Thyroid gland (tissue), 4 donors: ENCODE measurements around the gene KDSR. TPM values are rescaled to one million over a fixed set of nuclear protein-coding genes. Genes with fewer than 3 reads are reported as not detected.

Experiments
- DNase-seq, 2 donors: peaks; one replicate each; pipeline ENCODE4 v3.0.0-alpha.2; 2019
- H3K27ac ChIP-seq, 3 donors: fragments of 200-600 bp; sonication (generic); 1 replicate in 2 of 3; 2 replicates in 1 of 3; pipeline ENCODE4 v1.5.1; 2016 to 2019; ENCODE audit warnings: mild to moderate bottlenecking in 1 of 3, moderate library complexity in 1 of 3
- H3K27me3 ChIP-seq: fragments of 200-600 bp; sonication (generic); one replicate; pipeline ENCODE4 v1.5.1; 2019
- H3K36me3 ChIP-seq, 2 donors: fragments of 200-600 bp; sonication (generic); one replicate each; pipeline ENCODE4 v1.5.1; 2016 to 2019
- H3K4me1 ChIP-seq, 2 donors: fragments of 200-600 bp; sonication (generic); one replicate each; pipeline ENCODE4 v1.5.1; 2017 to 2019
- H3K4me3 ChIP-seq, 3 donors: fragments of 200-600 bp; sonication (generic); replicated peaks in 1 of 3; 1 replicate in 2 of 3; 2 replicates in 1 of 3; pipeline ENCODE4 v1.5.1; 2016; ENCODE audit warnings: mild to moderate bottlenecking in 1 of 3
- H3K9me3 ChIP-seq: fragments of 200-600 bp; sonication (generic); one replicate; pipeline ENCODE4 v1.5.1; 2017
- CTCF ChIP-seq, 6 experiments: fragments of 200-600 bp in 3 of 6; fragments of 450-650 bp in 3 of 6; sonication (generic) in 3 of 6; IDR thresholded peaks; one replicate each; pipeline ENCODE4 v1.5.1; 2016 to 2019; ENCODE audit warnings: antibody characterized with exemption in 6 of 6, mild to moderate bottlenecking in 2 of 6, inconsistent platforms in 1 of 6, moderate library complexity in 1 of 6
- POLR2A ChIP-seq, 2 donors: fragments of 450-650 bp; IDR thresholded peaks; one replicate each; pipeline ENCODE4 v1.6.1; 2017; ENCODE audit warnings: antibody characterized with exemption in 2 of 2, mild to moderate bottlenecking in 2 of 2, moderate library complexity in 1 of 2
- whole genome bisulfite sequencing, 2 donors: methylation state at CpG; one replicate each; pipeline ENCODE4 v1.1.5; 2017; 5-methylcytosine and 5-hydroxymethylcytosine counted together
- intact Hi-C: fragments of 100-400 bp; cut with DNase I; formaldehyde crosslinking; loops from one replicate; pipeline ENCODE4 v1.15.1; 2023
- total RNA-seq, 4 donors: library from RNA; depleted of rRNA; stranded (reverse); fragments of >200 nt; gene quantifications; one replicate each; pipeline ENCODE4 v1.2.3, GENCODE V29; 2016

Gene KDSR
- total RNA-seq, 4 donors from 2014 or later: 30.7 to 85.7 (median 46.8) TPM

DNA sequence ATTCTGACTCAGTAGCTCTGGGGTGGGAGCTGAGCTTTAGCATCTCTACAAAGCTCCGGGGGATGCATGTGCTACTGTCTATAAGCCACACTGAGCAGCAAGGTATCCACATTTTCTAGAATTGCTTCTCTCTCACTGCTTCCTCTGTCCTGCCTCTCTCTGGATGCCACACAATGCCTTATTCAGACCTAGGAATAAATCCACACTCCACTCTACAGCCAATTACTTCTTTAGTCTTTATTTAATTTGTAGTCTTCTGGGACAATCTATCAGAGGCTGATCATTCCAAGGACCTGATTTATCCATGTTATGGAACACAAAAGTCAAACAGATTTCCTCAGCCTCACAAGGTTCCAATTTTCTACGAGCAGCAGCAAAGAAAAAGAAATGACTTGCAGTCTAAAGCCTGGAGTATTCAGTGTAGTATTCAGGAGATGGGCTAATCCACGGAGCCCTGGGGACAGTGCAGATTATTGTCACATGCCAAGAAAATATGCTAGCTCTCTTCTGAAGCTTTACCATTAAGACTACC, 51.8 kb downstream of the KDSR start:
- H3K27me3 ChIP-seq: no peaks in the 10 kb centered on the region
- intact Hi-C loops: loop anchor here (5.0 kb wide), 1 partner anchor 183 kb away; no protein-coding TSS in a partner anchor
- TF ChIP-seq POLR2A (IDR thresholded peaks at IDR 0.05): no peak
- TF ChIP-seq CTCF (IDR thresholded peaks at IDR 0.05): no peak
- peaks cover 28 to 29% of the 10 kb centered on the region in 2 donors for H3K4me1 ChIP-seq
- 39 to 56% methylated on average over 3 of the region's 3 CpGs for WGBS, 2 donors
- H3K4me3 ChIP-seq: peak overlapping the region in 1 of 3 donors; percentile 2
- no peaks in the 10 kb centered on the region for H3K36me3 ChIP-seq
- DNase-seq: no peak
- H3K9me3 ChIP-seq: no peaks in the 10 kb centered on the region
- peak overlapping the region; percentile 7 to 44 (median 38) for H3K27ac ChIP-seq

DNA sequence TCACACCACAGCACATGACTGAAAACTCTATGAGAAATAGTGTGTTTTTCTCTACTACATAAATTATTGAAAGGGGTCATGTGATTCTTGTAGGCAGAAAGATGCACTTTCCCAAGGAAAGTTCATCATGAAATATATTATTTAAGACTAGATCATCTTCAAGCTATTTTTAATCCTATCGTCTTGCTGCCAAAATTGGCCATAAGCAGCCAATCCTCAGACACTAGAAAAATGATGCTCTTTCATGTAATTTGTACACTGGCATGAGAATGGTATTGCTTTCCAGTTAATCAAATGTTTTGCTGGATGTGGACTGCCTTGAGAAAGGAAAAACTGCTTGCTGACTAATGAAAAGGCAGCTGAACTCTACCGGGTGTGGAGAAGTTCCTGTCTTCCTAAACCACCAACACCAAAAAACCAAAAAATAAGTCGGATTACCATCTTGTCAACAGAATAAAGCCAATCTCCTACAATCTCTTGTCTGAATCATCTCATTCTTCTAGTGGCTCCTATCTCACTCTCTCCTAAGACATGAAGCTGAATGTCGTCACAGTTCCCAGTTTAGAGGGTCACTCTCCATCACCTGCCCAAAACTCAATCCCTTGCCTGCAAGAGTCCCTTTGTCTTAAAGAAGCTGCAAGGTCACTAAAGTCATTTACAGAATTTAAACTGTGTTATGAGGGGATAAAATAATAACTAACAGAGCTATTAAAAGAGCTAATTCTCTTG, 52.8 kb downstream of the KDSR start:
- Histone ChIP-seq H3K9me3 (no peaks in the 10 kb centered on the region), H3K4me1 (peaks cover 28 to 29% of the 10 kb centered on the region in 2 donors), H3K4me3 (no peak overlapping the region), H3K36me3 (no peaks in the 10 kb centered on the region), H3K27me3 (no peaks in the 10 kb centered on the region), H3K27ac (peak overlapping the region in 2 of 3 donors; percentile 26 to 27)
- WGBS, 2 donors: 65 to 70% methylated on average over 4 of the region's 4 CpGs
- TF ChIP-seq CTCF (IDR thresholded peaks at IDR 0.05) (no peak), POLR2A (IDR thresholded peaks at IDR 0.05) (no peak)
- intact Hi-C loops: no loop called here
- DNase-seq: no peak

DNA sequence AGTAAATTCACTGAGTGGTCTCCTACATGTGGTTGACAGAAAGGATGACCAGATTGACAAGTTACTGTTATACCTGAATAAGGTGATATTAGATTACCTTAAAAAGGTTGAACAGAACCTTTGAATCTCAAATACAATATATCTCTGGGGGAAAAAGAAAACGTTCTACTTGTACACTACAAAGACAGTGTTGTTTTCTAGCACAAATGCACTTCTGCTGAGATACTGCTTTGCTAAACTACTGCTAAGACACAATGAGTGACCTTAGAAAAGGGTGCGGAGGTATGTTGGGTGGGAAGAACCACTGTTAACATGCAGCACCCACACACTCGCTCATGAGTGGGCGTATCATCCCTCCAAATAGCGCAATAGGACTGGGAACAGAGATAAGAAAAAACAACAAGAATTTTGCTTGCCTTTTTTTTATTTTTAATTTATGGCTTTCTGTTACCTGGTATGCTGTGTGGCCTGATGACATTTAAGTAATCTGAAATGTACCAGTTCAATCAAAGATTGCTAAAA, 53.5 kb downstream of the KDSR start:
- TF ChIP-seq CTCF (IDR thresholded peaks at IDR 0.05): no peak
- no peak for TF ChIP-seq POLR2A (IDR thresholded peaks at IDR 0.05)
- no peak for DNase-seq
- Histone ChIP-seq H3K27ac (peak overlapping the region in 1 of 3 donors; percentile 6), H3K9me3 (no peaks in the 10 kb centered on the region), H3K4me3 (no peak overlapping the region), H3K36me3 (no peaks in the 10 kb centered on the region), H3K4me1 (peaks cover 28 to 29% of the 10 kb centered on the region in 2 donors), H3K27me3 (no peaks in the 10 kb centered on the region)
- intact Hi-C loops: no loop called here
- WGBS, 2 donors: 68 to 74% methylated on average over 5 of the region's 5 CpGs

GRCh38 chr18:63312737-63313395, 54.1 kb downstream of the KDSR start:
- WGBS, 2 donors: 63 to 69% methylated on average over 5 of the region's 5 CpGs
- no peaks in the 10 kb centered on the region for H3K9me3 ChIP-seq
- TF ChIP-seq POLR2A (IDR thresholded peaks at IDR 0.05) (no peak), CTCF (IDR thresholded peaks at IDR 0.05) (no peak)
- no peak for DNase-seq
- H3K27me3 ChIP-seq: no peaks in the 10 kb centered on the region
- H3K36me3 ChIP-seq: no peaks in the 10 kb centered on the region
- peak overlapping the region in 1 of 3 donors; percentile 6 for H3K27ac ChIP-seq
- H3K4me3 ChIP-seq: no peak overlapping the region
- peaks cover 32 to 33% of the 10 kb centered on the region in 2 donors for H3K4me1 ChIP-seq
- intact Hi-C loops: no loop called here
